Neuronal stem cell (in vitro differentiated cells): ENCODE data around the gene STUB1.

Experiments
- DNase-seq: peaks from one replicate; pipeline ENCODE4 v3.0.0-alpha.2; 2013; ENCODE audit warnings: low spot score
- H2AFZ ChIP-seq: one replicate; pipeline ENCODE4 v1.6.1; 2013; ENCODE audit warnings: mild to moderate bottlenecking, low read length, inconsistent platforms
- H2AK5ac ChIP-seq: 2 replicates; pipeline ENCODE4 v1.6.1; 2013; ENCODE audit warnings: low read depth, mild to moderate bottlenecking, inconsistent platforms, low read length, moderate library complexity, mixed read lengths
- H2BK120ac ChIP-seq: 2 replicates; pipeline ENCODE4 v1.6.1; 2013; ENCODE audit warnings: low read depth, mild to moderate bottlenecking, inconsistent platforms, low read length, moderate library complexity, mixed read lengths
- H2BK12ac ChIP-seq: one replicate; pipeline ENCODE4 v1.6.1; 2013; ENCODE audit warnings: low read length, inconsistent platforms
- H2BK15ac ChIP-seq: 2 replicates; pipeline ENCODE4 v1.6.1; 2013; ENCODE audit warnings: mild to moderate bottlenecking, low read length, inconsistent platforms, mixed read lengths
- H2BK5ac ChIP-seq: one replicate; pipeline ENCODE4 v1.6.1; 2013; ENCODE audit warnings: inconsistent platforms, mild to moderate bottlenecking, low read length, moderate library complexity
- H3K14ac ChIP-seq: one replicate; pipeline ENCODE4 v1.6.1; 2013; ENCODE audit warnings: low read length, inconsistent platforms
- H3K18ac ChIP-seq: 2 replicates; pipeline ENCODE4 v1.6.1; 2013; ENCODE audit warnings: low read length, inconsistent platforms
- H3K23ac ChIP-seq: 2 replicates; pipeline ENCODE4 v1.6.1; 2013; ENCODE audit warnings: low read depth, mild to moderate bottlenecking, mixed read lengths, low read length, inconsistent platforms; ENCODE audit not compliant: poor library complexity
- H3K27ac ChIP-seq: replicated peaks from 3 replicates; pipeline ENCODE4 v1.5.1; 2013; ENCODE audit warnings: low read length, inconsistent platforms
- H3K27me3 ChIP-seq, 3 experiments: 2 replicates each; pipeline ENCODE4 v1.6.1; 2013; ENCODE audit warnings: low read length in 3 of 3, mild to moderate bottlenecking in 2 of 3, inconsistent platforms in 1 of 3, low read depth in 1 of 3, mixed read lengths in 1 of 3, moderate library complexity in 1 of 3; ENCODE audit not compliant: control insufficient read depth in 3 of 3, insufficient read depth in 3 of 3
- H3K36me3 ChIP-seq, 2 donors: replicated peaks in 1 of 2; 2 replicates each; pipeline ENCODE4 v1.6.1; 2013; ENCODE audit warnings: low read length in 2 of 2; ENCODE audit not compliant: control insufficient read depth in 2 of 2, insufficient read depth in 2 of 2
- H3K4ac ChIP-seq: 2 replicates; pipeline ENCODE4 v1.6.1; 2013; ENCODE audit warnings: inconsistent platforms, mild to moderate bottlenecking, low read length, moderate library complexity
- H3K4me1 ChIP-seq, 2 donors: 1 replicate in 1 of 2; 2 replicates in 1 of 2; pipeline ENCODE4 v1.6.1; 2013; ENCODE audit warnings: low read length in 2 of 2, low read depth in 1 of 2; ENCODE audit not compliant: control insufficient read depth in 2 of 2, insufficient read depth in 1 of 2
- H3K4me2 ChIP-seq: one replicate; pipeline ENCODE4 v1.6.1; 2013; ENCODE audit warnings: mild to moderate bottlenecking, low read length, inconsistent platforms; ENCODE audit not compliant: insufficient read depth, poor library complexity, severe bottlenecking
- H3K4me3 ChIP-seq, 2 donors: 2 replicates each; pipeline ENCODE4 v1.5.1; 2013; ENCODE audit warnings: low read length in 2 of 2, mild to moderate bottlenecking in 2 of 2, inconsistent platforms in 1 of 2, moderate library complexity in 1 of 2
- H3K79me1 ChIP-seq: one replicate; pipeline ENCODE4 v1.6.1; 2013; ENCODE audit warnings: low read depth, mild to moderate bottlenecking, inconsistent platforms, low read length, moderate library complexity
- H3K9ac ChIP-seq: one replicate; pipeline ENCODE4 v1.6.1; 2013; ENCODE audit warnings: mild to moderate bottlenecking, low read depth, low read length, inconsistent platforms; ENCODE audit not compliant: poor library complexity
- H3K9me3 ChIP-seq, 2 donors: replicated peaks in 1 of 2; 2 replicates each; pipeline versions ENCODE3 to v1.6.1; 2013; ENCODE audit warnings: low read length in 2 of 2, mild to moderate bottlenecking in 2 of 2, inconsistent platforms in 1 of 2, low read depth in 1 of 2, mixed read lengths in 1 of 2, moderate library complexity in 1 of 2; ENCODE audit not compliant: control insufficient read depth in 2 of 2, insufficient read depth in 1 of 2
- H4K8ac ChIP-seq: one replicate; pipeline ENCODE4 v1.6.1; 2013; ENCODE audit warnings: low read depth, mild to moderate bottlenecking, inconsistent platforms, low read length, moderate library complexity
- H4K91ac ChIP-seq: one replicate; pipeline ENCODE4 v1.6.1; 2013; ENCODE audit warnings: low read length, low read depth, mild to moderate bottlenecking, inconsistent platforms; ENCODE audit not compliant: poor library complexity
- WGBS, 2 donors: extraction: QIAGEN DNeasy Blood & Tissue Kit; methylation state at CpG; one replicate each; pipeline ENCODE4 v1.1.7; 2013; ENCODE audit warnings: missing lambda C conversion rate in 2 of 2, mixed read lengths in 1 of 2; ENCODE audit not compliant: insufficient read length in 2 of 2, insufficient replicate concordance in 1 of 2; ENCODE audit errors: extremely low coverage in 2 of 2; 5-methylcytosine and 5-hydroxymethylcytosine counted together

Gene STUB1

GRCh38 chr16:694187-694862 is 14.1 kb downstream of the STUB1 start:
- H2AK5ac ChIP-seq, result no peak overlapping the region
- DNase-seq, result no peak
- peaks cover 0 to 6% of the 10 kb centered on the region in 2 donors for H3K9me3 ChIP-seq
- peak overlapping the region in 1 of 2 donors; percentile 66 for H3K4me3 ChIP-seq
- no CpG with 5 or more reads among the region's 64 CpGs for WGBS, 2 donors
- H4K8ac ChIP-seq, result no peak overlapping the region
- H2BK15ac ChIP-seq, result no peak overlapping the region
- peak overlapping the region; percentile 38 for H3K18ac ChIP-seq
- no peak overlapping the region for H4K91ac ChIP-seq
- peaks cover 3 to 12% of the 10 kb centered on the region in 2 donors for H3K4me1 ChIP-seq
- H3K9ac ChIP-seq, result no peak overlapping the region
- peaks cover 10 to 67% (median 28%) of the 10 kb centered on the region in 3 experiments for H3K27me3 ChIP-seq
- no peak overlapping the region for H3K4ac ChIP-seq
- H3K14ac ChIP-seq, result peak overlapping the region; percentile 6
- H2BK120ac ChIP-seq, result no peak overlapping the region
- H3K27ac ChIP-seq, result no peak overlapping the region
- no peak overlapping the region for H2AFZ ChIP-seq
- peak overlapping the region; percentile 57 for H3K4me2 ChIP-seq
- H3K79me1 ChIP-seq, result peaks cover 7% of the 10 kb centered on the region
- no peaks in the 10 kb centered on the region for H3K36me3 ChIP-seq
- peak overlapping the region; percentile 22 for H3K23ac ChIP-seq
- H2BK12ac ChIP-seq, result no peak overlapping the region
- peak overlapping the region; percentile 3 for H2BK5ac ChIP-seq

- DNase-seq, result no peak
- H2AFZ ChIP-seq, result no peak overlapping the region
- peaks cover 0 to 6% of the 10 kb centered on the region in 2 donors for H3K9me3 ChIP-seq
- no CpG with 5 or more reads among the region's 37 CpGs for WGBS, 2 donors
- peaks cover 0 to 7% of the 10 kb centered on the region in 2 donors for H3K4me1 ChIP-seq
- H3K36me3 ChIP-seq, result no peaks in the 10 kb centered on the region
- H3K23ac ChIP-seq, result peak overlapping the region; percentile 22
- peak overlapping the region; percentile 3 for H2BK120ac ChIP-seq
- peak overlapping the region; percentile 68 for H2AK5ac ChIP-seq
- no peak overlapping the region for H4K91ac ChIP-seq
- no peak overlapping the region for H2BK5ac ChIP-seq
- H3K18ac ChIP-seq, result no peak overlapping the region
- H3K4me3 ChIP-seq, result no peak overlapping the region
- H3K27ac ChIP-seq, result no peak overlapping the region
- no peak overlapping the region for H3K14ac ChIP-seq
- peak overlapping the region; percentile 43 for H3K4me2 ChIP-seq
- H3K79me1 ChIP-seq, result peaks cover 3% of the 10 kb centered on the region
- no peak overlapping the region for H2BK15ac ChIP-seq
- H3K4ac ChIP-seq, result no peak overlapping the region
- peaks cover 10 to 72% (median 28%) of the 10 kb centered on the region in 3 experiments for H3K27me3 ChIP-seq
- H3K9ac ChIP-seq, result no peak overlapping the region
- no peak overlapping the region for H4K8ac ChIP-seq
- no peak overlapping the region for H2BK12ac ChIP-seq
Measured at GRCh38 chr16:694863-695354, 14.7 kb downstream of the STUB1 start.

GRCh38 chr16:695355-696089 is 15.3 kb downstream of the STUB1 start:
- H2BK5ac ChIP-seq, result peak overlapping the region; percentile 39
- H3K9ac ChIP-seq, result peak overlapping the region; percentile 77
- no peak for DNase-seq
- H3K4me2 ChIP-seq, result no peak overlapping the region
- H4K91ac ChIP-seq, result no peak overlapping the region
- H3K4me1 ChIP-seq, result peaks cover 0 to 7% of the 10 kb centered on the region in 2 donors
- H3K27ac ChIP-seq, result no peak overlapping the region
- no peak overlapping the region for H2BK12ac ChIP-seq
- no peak overlapping the region for H2AFZ ChIP-seq
- H3K27me3 ChIP-seq, result peaks cover 14 to 78% (median 28%) of the 10 kb centered on the region in 3 experiments
- no peak overlapping the region for H4K8ac ChIP-seq
- peak overlapping the region; percentile 100 for H3K14ac ChIP-seq
- no peak overlapping the region for H3K4ac ChIP-seq
- no peaks in the 10 kb centered on the region for H3K36me3 ChIP-seq
- no CpG with 5 or more reads among the region's 71 CpGs for WGBS, 2 donors
- H3K79me1 ChIP-seq, result peaks cover 3% of the 10 kb centered on the region
- H3K23ac ChIP-seq, result peak overlapping the region; percentile 93
- H2BK120ac ChIP-seq, result peak overlapping the region; percentile 3
- H3K9me3 ChIP-seq, result peaks cover 0 to 6% of the 10 kb centered on the region in 2 donors
- peak overlapping the region in 1 of 2 donors; percentile 53 for H3K4me3 ChIP-seq
- H3K18ac ChIP-seq, result peak overlapping the region; percentile 52
- H2BK15ac ChIP-seq, result peak overlapping the region; percentile 38
- peak overlapping the region; percentile 94 for H2AK5ac ChIP-seq
